GM12878 (cell line): ENCODE measurements around the gene SEC11A.

Source experiments
- CTCF ChIP-seq, 3 experiments: IDR thresholded peaks in 2 of 3; conservative IDR thresholded peaks in 1 of 3; 2 replicates each; pipeline ENCODE4 v1.5.1; 2011; ENCODE audit warnings: low read depth in 3 of 3, low read length in 3 of 3, mild to moderate bottlenecking in 3 of 3, control low read depth in 2 of 3, moderate library complexity in 2 of 3, inconsistent platforms in 1 of 3, mixed read lengths in 1 of 3; ENCODE audit not compliant: control insufficient read depth in 2 of 3, insufficient read depth in 1 of 3; ENCODE audit errors: extremely low read depth in 1 of 3
- SP1 ChIP-seq: IDR thresholded peaks from one replicate; pipeline ENCODE4 v1.6.1; 2011; ENCODE audit warnings: low read depth, low read length

- TF ChIP-seq SP1 (no peak), CTCF (IDR thresholded peaks at IDR 0.05 in 2 of 3, conservative IDR thresholded peaks at IDR 0.05 in 1 of 3; ENCODE audit: control insufficient read depth in 2 of 3, extremely low read depth in 1 of 3, insufficient read depth in 1 of 3, low read depth in 3 of 3, low read length in 3 of 3) (peak; percentile 56 to 66 (median 61))
Observed at GRCh38 chr15:84658080-84658787, 57.7 kb downstream of the SEC11A start, which contains the start of gene NMB.
